IMR-90 (cell line): ENCODE results near the gene ETFDH. TPM values are rescaled to one million over a fixed set of nuclear protein-coding genes. Genes with fewer than 3 reads are reported as not detected.

Experiments
- ATAC-seq: fragments of 200-7000 bp; cut with Tn5 transposase; 2 replicates; pipeline ENCODE4 v1.9.1; 2020; ENCODE audit warnings: low read depth, mild to moderate bottlenecking, moderate library complexity
- BruUV-seq: library from RNA; stranded (reverse); fragments of 400-500 nt; replicated peaks from 2 replicates; lab custom pipeline; 2021; lab: Mats Ljungman, UMichigan
- CTCF ChIA-PET: fragments of 300-600 bp; formaldehyde crosslinking; extraction: SDS; loops from one replicate; lab custom pipeline; 2021; ENCODE audit warnings: antibody characterized with exemption; lab: Yijun Ruan, JAX
- POLR2A ChIA-PET: fragments of 300-600 bp; sonication (Branson Sonifier 250); formaldehyde crosslinking; loops from one replicate; lab custom pipeline; 2022; ENCODE audit warnings: antibody characterized with exemption; ENCODE audit not compliant: unreplicated experiment; lab: Charles Lee
- DNase-seq: peaks from one replicate; pipeline ENCODE4 v3.0.0; 2013
- H2AFZ ChIP-seq: replicated peaks from 2 replicates; pipeline ENCODE3; 2013; ENCODE audit warnings: low read length, mild to moderate bottlenecking; ENCODE audit not compliant: poor library complexity
- H2AK5ac ChIP-seq: 2 replicates; pipeline ENCODE4 v1.6.1; 2013; ENCODE audit warnings: low read depth, low read length, inconsistent platforms
- H2AK9ac ChIP-seq: replicated peaks from 2 replicates; pipeline ENCODE3; 2013; ENCODE audit warnings: mild to moderate bottlenecking, low read depth, low read length, moderate library complexity; ENCODE audit not compliant: poor library complexity
- H2BK120ac ChIP-seq: 2 replicates; pipeline ENCODE4 v1.6.1; 2013; ENCODE audit warnings: low read depth, low read length, inconsistent platforms
- H2BK15ac ChIP-seq: 3 replicates; pipeline ENCODE4 v1.6.1; 2013; ENCODE audit warnings: low read depth, low read length, inconsistent platforms
- H2BK20ac ChIP-seq: 2 replicates; pipeline ENCODE4 v1.6.1; 2013; ENCODE audit warnings: low read depth, mild to moderate bottlenecking, inconsistent platforms, low read length, moderate library complexity
- H2BK5ac ChIP-seq: 2 replicates; pipeline ENCODE4 v1.6.1; 2013; ENCODE audit warnings: mild to moderate bottlenecking, low read depth, low read length, inconsistent platforms; ENCODE audit not compliant: poor library complexity, severe bottlenecking
- H3K14ac ChIP-seq: replicated peaks from 2 replicates; pipeline ENCODE4 v1.6.1; 2013; ENCODE audit warnings: low read depth, low read length, inconsistent platforms
- H3K18ac ChIP-seq: 2 replicates; pipeline ENCODE4 v1.6.1; 2013; ENCODE audit warnings: low read depth, low read length, control low read depth
- H3K23ac ChIP-seq: 2 replicates; pipeline ENCODE4 v1.6.1; 2013; ENCODE audit warnings: low read depth, low read length, inconsistent platforms
- H3K27ac ChIP-seq: 2 replicates; pipeline ENCODE4 v1.5.1; 2013; ENCODE audit warnings: mild to moderate bottlenecking, control low read depth, low read length; ENCODE audit not compliant: insufficient read depth
- H3K27me3 ChIP-seq: 2 replicates; pipeline ENCODE4 v1.6.1; 2013; ENCODE audit warnings: low read length; ENCODE audit not compliant: control insufficient read depth, insufficient read depth
- H3K36me3 ChIP-seq: 2 replicates; pipeline ENCODE4 v1.6.1; 2013; ENCODE audit warnings: low read length, mixed read lengths; ENCODE audit not compliant: control insufficient read depth, insufficient read depth
- H3K4ac ChIP-seq: 2 replicates; pipeline ENCODE4 v1.6.1; 2013; ENCODE audit warnings: low read depth, low read length, inconsistent platforms
- H3K4me1 ChIP-seq: 2 replicates; pipeline ENCODE4 v1.6.1; 2013; ENCODE audit warnings: low read length, mixed read lengths; ENCODE audit not compliant: control insufficient read depth, insufficient read depth
- H3K4me2 ChIP-seq: 2 replicates; pipeline ENCODE4 v1.6.1; 2013; ENCODE audit warnings: low read depth, mild to moderate bottlenecking, control low read depth, low read length, moderate library complexity
- H3K4me3 ChIP-seq: 2 replicates; pipeline ENCODE4 v1.5.1; 2013; ENCODE audit warnings: low read depth, mild to moderate bottlenecking, control low read depth, low read length, moderate library complexity; ENCODE audit not compliant: insufficient read depth
- H3K56ac ChIP-seq: 2 replicates; pipeline ENCODE4 v1.6.1; 2013; ENCODE audit warnings: low read length, inconsistent platforms; ENCODE audit not compliant: insufficient read depth; ENCODE audit errors: extremely low read depth
- H3K79me1 ChIP-seq, 2 experiments: 2 replicates each; pipeline ENCODE4 v1.6.1; 2013; ENCODE audit warnings: low read length in 2 of 2, inconsistent platforms in 1 of 2, low read depth in 1 of 2
- H3K9ac ChIP-seq: 2 replicates; pipeline ENCODE4 v1.6.1; 2013; ENCODE audit warnings: low read depth, low read length, control low read depth
- H3K9me1 ChIP-seq: 2 replicates; pipeline ENCODE4 v1.6.1; 2013; ENCODE audit warnings: low read length, inconsistent platforms; ENCODE audit not compliant: insufficient read depth
- H3K9me3 ChIP-seq: 2 replicates; pipeline ENCODE4 v1.6.1; 2013; ENCODE audit warnings: low read length; ENCODE audit not compliant: control insufficient read depth, insufficient read depth
- H4K20me1 ChIP-seq: 2 replicates; pipeline ENCODE4 v1.6.1; 2013; ENCODE audit warnings: low read length, inconsistent platforms; ENCODE audit not compliant: insufficient read depth
- H4K5ac ChIP-seq: 2 replicates; pipeline ENCODE4 v1.6.1; 2013; ENCODE audit warnings: mild to moderate bottlenecking, low read depth, low read length, control low read depth
- H4K8ac ChIP-seq, 2 experiments: 2 replicates each; pipeline ENCODE4 v1.6.1; 2013; ENCODE audit warnings: low read depth in 2 of 2, low read length in 2 of 2, control low read depth in 1 of 2, inconsistent platforms in 1 of 2
- H4K91ac ChIP-seq: 2 replicates; pipeline ENCODE4 v1.6.1; 2013; ENCODE audit warnings: low read depth, low read length, inconsistent platforms; ENCODE audit not compliant: insufficient read depth
- BHLHE40 ChIP-seq: fragments of 150-350 bp; IDR thresholded peaks from 2 replicates; pipeline ENCODE4 v1.6.1; 2016; ENCODE audit warnings: mild to moderate bottlenecking, low read depth, low read length
- CEBPB ChIP-seq: IDR thresholded peaks from 2 replicates; pipeline ENCODE4 v1.6.1; 2012; ENCODE audit warnings: low read depth, low read length, improper control_type of control experiment
- FOS ChIP-seq: fragments of 150-350 bp; IDR thresholded peaks from 2 replicates; pipeline ENCODE4 v1.6.1; 2016; ENCODE audit warnings: low read depth, low read length
- MAFK ChIP-seq: IDR thresholded peaks from 2 replicates; pipeline ENCODE4 v1.6.1; 2012; ENCODE audit warnings: low read depth, low read length, improper control_type of control experiment
- MXI1 ChIP-seq: IDR thresholded peaks from 2 replicates; pipeline ENCODE4 v1.6.1; 2012; ENCODE audit warnings: low read depth, mild to moderate bottlenecking, low read length, moderate library complexity, borderline replicate concordance
- POLR2A ChIP-seq: IDR thresholded peaks from 2 replicates; pipeline ENCODE4 v1.6.1; 2012; ENCODE audit warnings: mild to moderate bottlenecking, low read depth, low read length
- USF2 ChIP-seq: fragments of 150-350 bp; IDR thresholded peaks from 2 replicates; pipeline ENCODE4 v1.6.1; 2017; ENCODE audit warnings: mild to moderate bottlenecking, antibody characterized with exemption, low read length, low read depth
- WGBS, 2 experiments: methylation state at CpG; one replicate each; pipeline versions ENCODE4 v1.1.5 to v1.1.7; 2013; ENCODE audit warnings: missing lambda C conversion rate in 2 of 2; ENCODE audit not compliant: insufficient read length in 1 of 2; ENCODE audit errors: extremely low coverage in 2 of 2; 5-methylcytosine and 5-hydroxymethylcytosine counted together
- dilution Hi-C: fragments of 300-500 bp; cut with HindIII; formaldehyde crosslinking; loops from one replicate; pipeline ENCODE4 v1.14.3; 2018; ENCODE audit warnings: low sequenced_read_pairs; ENCODE audit not compliant: unreplicated experiment
- in situ Hi-C: fragments of 300-500 bp; cut with MboI; formaldehyde crosslinking; loops from 3 replicates; pipeline ENCODE4 v1.14.3; 2019; ENCODE audit warnings: low sequenced_read_pairs, inconsistent platforms, mixed read lengths
- intact Hi-C: fragments of 100-400 bp; cut with micrococcal nuclease; formaldehyde crosslinking; loops from 2 replicates; pipeline ENCODE4 v1.10.0; 2022
- polyA plus RNA-seq, 3 experiments: library from polyadenylated mRNA; depleted of rRNA; stranded (reverse); fragments of >200 nt; gene quantifications; 2 replicates each; pipeline ENCODE4 v1.2.3, GENCODE V29; 2012; ENCODE audit warnings: low replicate concordance in 1 of 3
- total RNA-seq: library from RNA; depleted of rRNA; stranded (reverse); fragments of >200 nt; gene quantifications from 2 replicates; pipeline ENCODE4 v1.2.3, GENCODE V29; 2012

ETFDH gene
- total and polyA plus RNA-seq, 2 of the 4 experiments (the other 2 are of a cell fraction), result 14.0 to 19.1 TPM

- Histone ChIP-seq H2AFZ (no peak overlapping the region), H3K56ac (no peak overlapping the region), H2BK120ac (no peak overlapping the region), H3K4me3 (no peak overlapping the region), H3K9me1 (no peaks in the 10 kb centered on the region), H3K79me1 (no peaks in the 10 kb centered on the region), H3K9ac (no peak overlapping the region), H2BK5ac (no peak overlapping the region), H3K4me2 (no peak overlapping the region), H3K14ac (no peak overlapping the region), H2BK20ac (no peak overlapping the region), H2AK5ac (no peak overlapping the region), H3K27me3 (no peaks in the 10 kb centered on the region), H3K9me3 (no peaks in the 10 kb centered on the region), H4K8ac (no peak overlapping the region), H2BK15ac (no peak overlapping the region), H3K27ac (no peak overlapping the region), H4K5ac (no peak overlapping the region), H3K18ac (no peak overlapping the region), H2AK9ac (no peak overlapping the region), H3K4me1 (no peaks in the 10 kb centered on the region), H3K23ac (no peak overlapping the region), H3K36me3 (no peaks in the 10 kb centered on the region), H4K20me1 (no peaks in the 10 kb centered on the region), H3K4ac (no peak overlapping the region), H4K91ac (no peak overlapping the region)
- ATAC-seq (no peak), DNase-seq (no peak)
- no TSS peak for BruUV-seq
- WGBS, 2 experiments, result 67% methylated on average over 1 of the region's 2 CpGs; no CpG with 5 or more reads in 1 of the 2 experiments
- intact Hi-C loops (loop anchor here (10.0 kb wide), 1 partner anchor 365 kb away; the partner anchor contains the start of gene RAPGEF2), dilution Hi-C loops (no loop called here), in situ Hi-C loops (no loop called here)
- CTCF ChIA-PET, result no interaction called here
- TF ChIP-seq FOS (no peak), MXI1 (no peak), POLR2A (no peak), BHLHE40 (no peak), MAFK (no peak), USF2 (no peak), CEBPB (no peak)
- POLR2A ChIA-PET, result no interaction called here
Measured at GRCh38 chr4:158739600-158739999, 67.5 kb downstream of the ETFDH start.
